VCaP (cell line): ENCODE results near the gene LRRC75B.

Source experiments
- H3K27ac ChIP-seq: fragments of 450-650 bp; 2 replicates; pipeline ENCODE4 v1.5.1; 2017
- TF ChIP-seq, protein P1 (sequence below): fragments of 450-650 bp; conservative IDR thresholded peaks from 2 replicates; pipeline ENCODE4 v1.5.1; 2017; ENCODE audit warnings: mild to moderate bottlenecking, moderate library complexity

LRRC75B gene

DNA sequence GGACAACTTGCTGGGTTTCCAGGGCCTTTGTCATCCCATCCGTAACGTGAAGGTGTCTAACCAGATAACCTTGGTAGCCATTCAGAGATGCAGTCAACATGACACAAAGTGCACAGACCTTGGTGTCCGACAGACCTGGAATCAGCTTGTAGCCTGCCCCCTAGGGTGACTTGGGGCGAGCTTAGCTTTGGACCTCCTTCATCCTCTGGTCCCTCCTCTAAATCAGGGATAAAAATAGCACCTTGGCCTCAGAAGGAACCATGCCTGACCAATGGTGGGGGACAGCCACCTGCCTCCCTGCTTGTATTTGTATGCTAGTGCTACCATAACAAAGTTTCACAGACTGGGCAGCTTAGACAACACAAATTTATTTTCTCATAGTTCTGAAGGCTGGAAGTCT, 33.4 kb downstream of the LRRC75B start:
- no peak overlapping the region for H3K27ac ChIP-seq
- TF ChIP-seq, protein P1, sequence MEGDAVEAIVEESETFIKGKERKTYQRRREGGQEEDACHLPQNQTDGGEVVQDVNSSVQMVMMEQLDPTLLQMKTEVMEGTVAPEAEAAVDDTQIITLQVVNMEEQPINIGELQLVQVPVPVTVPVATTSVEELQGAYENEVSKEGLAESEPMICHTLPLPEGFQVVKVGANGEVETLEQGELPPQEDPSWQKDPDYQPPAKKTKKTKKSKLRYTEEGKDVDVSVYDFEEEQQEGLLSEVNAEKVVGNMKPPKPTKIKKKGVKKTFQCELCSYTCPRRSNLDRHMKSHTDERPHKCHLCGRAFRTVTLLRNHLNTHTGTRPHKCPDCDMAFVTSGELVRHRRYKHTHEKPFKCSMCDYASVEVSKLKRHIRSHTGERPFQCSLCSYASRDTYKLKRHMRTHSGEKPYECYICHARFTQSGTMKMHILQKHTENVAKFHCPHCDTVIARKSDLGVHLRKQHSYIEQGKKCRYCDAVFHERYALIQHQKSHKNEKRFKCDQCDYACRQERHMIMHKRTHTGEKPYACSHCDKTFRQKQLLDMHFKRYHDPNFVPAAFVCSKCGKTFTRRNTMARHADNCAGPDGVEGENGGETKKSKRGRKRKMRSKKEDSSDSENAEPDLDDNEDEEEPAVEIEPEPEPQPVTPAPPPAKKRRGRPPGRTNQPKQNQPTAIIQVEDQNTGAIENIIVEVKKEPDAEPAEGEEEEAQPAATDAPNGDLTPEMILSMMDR = no peak

DNA sequence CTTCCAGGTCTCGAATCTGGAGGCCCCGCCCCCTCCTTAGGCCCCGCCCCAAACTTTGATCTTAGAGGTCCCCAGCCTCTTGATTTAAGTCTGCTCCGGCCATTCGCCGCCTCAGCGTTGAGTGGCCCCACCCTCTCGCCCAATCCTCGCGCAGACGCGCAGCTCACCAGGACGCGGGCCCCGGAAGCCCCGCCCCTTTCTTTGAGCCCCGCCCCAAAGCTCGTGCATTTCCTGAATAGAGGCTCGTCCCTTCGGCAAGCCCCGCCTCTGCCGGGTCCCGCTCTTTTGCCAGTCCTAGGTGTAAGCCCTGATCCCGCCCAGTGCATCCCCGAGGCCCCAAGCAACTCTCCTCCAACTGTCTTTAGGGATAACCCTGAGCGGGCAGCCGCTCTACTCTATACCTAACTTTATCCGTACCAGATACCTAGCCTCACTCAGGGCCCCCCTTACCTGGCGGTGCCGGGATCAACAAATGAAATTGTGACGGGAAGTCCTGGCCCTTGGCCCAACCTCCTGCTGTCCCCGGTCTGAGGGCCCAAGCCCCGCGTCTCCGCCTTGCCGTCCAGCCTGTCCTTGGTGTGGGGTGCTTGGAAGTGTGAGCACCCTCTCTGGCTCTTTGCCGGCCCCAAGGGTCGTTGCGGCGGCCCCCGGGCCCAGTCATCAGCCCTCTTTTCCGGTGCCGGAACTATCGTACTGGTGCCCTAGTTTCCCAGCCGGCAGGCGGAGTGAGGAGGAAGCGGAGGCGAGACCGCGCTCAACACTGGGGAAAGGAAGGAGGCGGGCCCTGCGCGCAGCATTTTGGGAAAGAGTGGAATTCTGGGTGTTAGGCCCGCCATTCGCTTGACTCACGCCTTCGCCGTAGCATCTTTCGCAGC, 37.5 kb downstream of the LRRC75B start, which contains the start of gene SNRPD3:
SNRPD3 (plus strand) TSS at position 835 of the 875 bp plus-strand sequence. CDS start 1,676 bp downstream, outside the sequence.
- TF ChIP-seq, protein P1 = no peak
- peak within 1 kb of the TSS; percentile 95 for H3K27ac ChIP-seq

DNA sequence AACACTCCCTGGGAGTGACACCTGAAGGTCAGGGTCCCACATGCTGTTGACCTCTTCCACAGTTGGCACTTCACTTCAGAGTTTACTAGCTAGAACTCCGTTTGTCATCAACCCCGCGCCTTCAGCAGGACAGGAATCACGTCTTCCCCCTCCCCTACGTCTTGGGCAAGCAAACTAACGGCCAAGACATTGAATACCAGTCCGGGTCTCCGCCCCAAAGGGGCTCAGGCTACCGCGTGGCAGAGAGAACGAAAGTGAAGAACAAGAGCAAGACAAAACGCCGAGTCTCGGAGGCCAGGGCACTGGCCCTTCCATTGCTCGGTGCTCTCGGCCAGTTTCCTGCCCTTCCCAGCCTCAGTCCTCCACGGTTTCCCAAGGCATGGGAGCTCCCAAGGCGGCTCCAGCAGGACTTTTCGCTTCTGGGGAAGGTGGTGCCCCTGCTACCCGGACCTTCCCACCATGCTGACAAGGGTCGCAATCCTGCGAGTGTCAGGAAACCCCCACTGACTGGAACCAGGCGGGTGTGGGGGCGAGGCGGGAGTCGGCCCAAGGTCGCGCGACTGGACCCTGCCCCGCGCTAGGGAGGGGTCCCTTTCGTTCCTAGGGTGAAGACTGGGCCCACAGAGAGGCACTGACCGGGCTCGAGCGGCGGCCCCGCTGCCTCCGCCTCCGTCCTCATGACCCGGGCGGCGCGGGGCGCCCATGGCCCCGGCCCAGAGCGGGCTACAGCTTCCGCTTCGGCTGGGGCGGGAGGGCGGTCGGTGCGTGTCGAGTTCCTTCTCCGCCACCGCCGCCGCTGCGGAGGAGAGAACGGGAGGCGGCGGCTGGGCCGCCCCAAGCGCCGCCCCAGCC, 38.3 kb downstream of the LRRC75B start, which contains the start of gene GUCD1:
GUCD1 (minus strand) TSS at position 826 of the 852 bp plus-strand sequence; CDS start at position 679, 147 bp downstream.
- TF ChIP-seq, protein P1 = no peak
- peak within 1 kb of the TSS; percentile 95 for H3K27ac ChIP-seq

DNA sequence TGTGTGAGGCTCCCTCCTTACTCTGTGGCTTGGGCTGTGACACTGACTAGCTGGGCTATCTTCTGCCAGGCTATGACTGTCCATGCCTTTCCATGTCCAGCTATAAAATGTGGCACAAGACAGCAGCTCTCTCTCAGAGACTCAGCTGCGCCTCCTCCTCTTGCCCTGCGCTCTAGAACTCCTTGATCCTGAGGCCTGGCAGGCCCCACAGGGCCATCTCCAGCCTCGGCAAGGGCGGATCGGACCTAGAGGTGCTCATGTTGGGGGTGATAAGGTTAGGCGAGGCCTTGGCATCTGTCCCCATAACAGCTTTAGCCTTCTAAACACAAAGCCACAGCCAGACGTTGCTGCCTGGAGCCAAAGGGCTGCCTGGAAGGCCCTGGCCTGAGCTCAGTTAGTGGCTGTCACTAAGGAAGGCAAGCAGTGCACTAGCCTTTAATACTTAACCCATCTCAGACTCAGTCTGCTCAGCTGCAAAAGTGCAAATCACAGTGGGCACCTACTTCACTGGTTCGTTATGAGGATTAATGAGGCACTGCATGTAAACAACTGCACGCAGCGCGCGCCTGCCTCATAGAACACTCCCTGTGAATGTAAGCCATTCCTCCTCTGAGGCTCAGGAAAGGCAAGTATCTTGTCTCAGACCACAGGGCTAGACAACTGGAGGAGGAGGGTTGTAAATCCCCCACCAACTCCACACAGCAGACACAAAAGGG, 39.1 kb downstream of the LRRC75B start:
- TF ChIP-seq, protein P1 = no peak
- H3K27ac ChIP-seq = peak overlapping the region; percentile 95

DNA sequence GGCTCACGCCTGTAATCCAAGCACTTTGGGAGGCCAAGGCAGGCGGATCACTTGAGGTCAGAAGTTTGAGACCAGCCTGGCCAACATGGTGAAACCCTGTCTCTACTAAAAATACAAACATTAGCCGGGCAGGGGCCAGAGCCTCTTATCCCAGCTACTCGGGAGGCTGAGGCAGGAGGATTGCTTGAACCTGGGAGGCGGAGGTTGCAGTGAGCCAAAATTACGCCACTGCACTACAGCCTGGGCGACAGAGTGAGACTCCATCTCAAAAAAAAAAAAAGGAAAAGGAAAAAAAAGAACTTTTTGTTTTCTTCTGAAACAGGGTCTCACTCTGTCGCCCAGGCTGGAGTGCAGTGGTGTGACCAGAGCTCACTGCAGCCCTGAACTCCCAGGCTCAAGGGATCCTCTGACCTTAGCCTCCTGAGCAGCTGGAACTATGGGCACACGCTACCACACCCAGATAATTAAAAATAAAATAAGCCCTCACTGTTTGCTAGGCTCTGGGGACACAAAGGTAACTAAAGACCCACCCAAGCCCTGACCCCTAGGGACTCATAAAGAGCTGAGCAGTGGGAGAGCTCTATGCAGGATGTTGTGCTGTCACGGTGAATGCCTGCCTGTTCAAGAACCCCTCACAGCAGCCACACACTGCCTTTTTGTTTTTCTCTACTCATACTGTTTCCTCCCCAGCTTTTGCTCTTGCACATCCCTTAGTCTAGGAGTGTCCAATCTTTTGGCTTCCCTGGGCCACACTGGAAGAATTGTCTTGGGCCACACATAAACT, 40.2 kb downstream of the LRRC75B start:
- H3K27ac ChIP-seq = peak overlapping the region; percentile 95

DNA sequence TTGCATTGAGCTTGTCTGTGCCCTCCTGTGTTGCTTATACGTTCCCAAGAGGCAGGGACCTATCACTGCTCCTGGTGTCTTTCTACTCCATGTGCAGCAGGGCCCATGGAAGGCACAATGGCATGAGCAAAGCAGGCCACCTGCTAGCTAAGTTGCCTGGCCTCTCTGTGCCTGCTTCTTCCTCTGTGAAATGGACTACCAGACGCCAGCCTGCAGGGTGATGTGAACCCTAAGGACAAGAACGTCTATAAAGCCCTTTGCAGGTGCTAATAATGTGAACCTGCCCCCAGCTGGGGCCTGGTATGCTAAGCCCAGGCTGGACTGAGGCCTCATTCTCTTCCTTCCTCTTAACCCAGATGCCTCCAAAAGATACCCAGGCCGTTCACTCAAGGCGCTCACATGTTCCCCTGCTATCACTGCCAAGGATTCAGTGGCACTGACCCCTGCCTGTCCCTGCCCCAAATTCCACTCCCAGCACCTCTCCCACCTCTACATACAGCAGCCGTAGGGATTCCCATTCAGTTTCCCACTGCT, 41.9 kb downstream of the LRRC75B start:
- H3K27ac ChIP-seq = no peak overlapping the region
- TF ChIP-seq, protein P1 = no peak
